DND-41 (cell line): ENCODE results near the gene ZNF343.
A peak's percentile ranks its signal among the peaks of the same experiment; 100 is the strongest.

ENCODE experiments used
- ATAC-seq: fragments of 200-7000 bp; cut with Tn5 transposase; 3 replicates; pipeline ENCODE4 v1.9.1; 2021; ENCODE audit warnings: low read depth; ENCODE audit not compliant: insufficient read depth
- DNase-seq: peaks from one replicate; pipeline ENCODE4 v3.0.0-alpha.2; 2020
- H2AFZ ChIP-seq: 2 replicates; pipeline ENCODE4 v1.6.0; 2012; ENCODE audit warnings: low read depth, low read length
- H3K27ac ChIP-seq: 2 replicates; pipeline ENCODE4 v1.5.1; 2012; ENCODE audit warnings: low read length, inconsistent platforms
- H3K27me3 ChIP-seq: fragments of 200-600 bp; sonication (generic); 2 replicates; pipeline ENCODE4 v1.6.0; 2012; ENCODE audit warnings: low read length, mild to moderate bottlenecking, inconsistent platforms; ENCODE audit not compliant: insufficient read depth, poor library complexity
- H3K36me3 ChIP-seq: 2 replicates; pipeline ENCODE4 v1.5.1; 2012; ENCODE audit warnings: low read length, inconsistent platforms; ENCODE audit not compliant: insufficient read depth
- H3K4me1 ChIP-seq: 2 replicates; pipeline ENCODE4 v1.5.1; 2012; ENCODE audit warnings: mild to moderate bottlenecking, low read length; ENCODE audit not compliant: insufficient read depth
- H3K4me2 ChIP-seq: 2 replicates; pipeline ENCODE4 v1.6.0; 2012; ENCODE audit warnings: mild to moderate bottlenecking, moderate library complexity, low read length, inconsistent platforms; ENCODE audit not compliant: insufficient read depth
- H3K4me3 ChIP-seq, 2 experiments: fragments of 200-600 bp in 1 of 2; shearing (Covaris generic) in 1 of 2; 2 replicates each; pipeline ENCODE4 v1.5.1; 2012 to 2016; ENCODE audit warnings: inconsistent platforms in 2 of 2, low read length in 2 of 2, mild to moderate bottlenecking in 2 of 2, low read depth in 1 of 2, moderate library complexity in 1 of 2
- H3K79me2 ChIP-seq: 2 replicates; pipeline ENCODE4 v1.6.0; 2012; ENCODE audit warnings: low read length, inconsistent platforms; ENCODE audit not compliant: insufficient read depth
- H3K9ac ChIP-seq: 2 replicates; pipeline ENCODE4 v1.6.0; 2012; ENCODE audit warnings: low read depth, mild to moderate bottlenecking, inconsistent platforms, low read length, moderate library complexity
- H3K9me3 ChIP-seq: 2 replicates; pipeline ENCODE4 v1.5.1; 2012; ENCODE audit warnings: low read length, moderate library complexity, mild to moderate bottlenecking, inconsistent platforms; ENCODE audit not compliant: insufficient read depth, severe bottlenecking
- H4K20me1 ChIP-seq: 2 replicates; pipeline ENCODE4 v1.6.0; 2012; ENCODE audit warnings: low read length; ENCODE audit not compliant: insufficient read depth
- CTCF ChIP-seq: IDR thresholded peaks from 2 replicates; pipeline ENCODE4 v1.5.1; 2012; ENCODE audit warnings: borderline replicate concordance, low read length, moderate library complexity, mild to moderate bottlenecking; ENCODE audit not compliant: poor library complexity, severe bottlenecking; ENCODE audit errors: extremely low read depth
- EZH2 ChIP-seq: IDR thresholded peaks from 3 replicates; pipeline ENCODE4 v1.6.1; 2012; ENCODE audit warnings: borderline replicate concordance, low read depth, mild to moderate bottlenecking, moderate library complexity, low read length, inconsistent platforms; ENCODE audit not compliant: severe bottlenecking

The ZNF343 gene

DNA sequence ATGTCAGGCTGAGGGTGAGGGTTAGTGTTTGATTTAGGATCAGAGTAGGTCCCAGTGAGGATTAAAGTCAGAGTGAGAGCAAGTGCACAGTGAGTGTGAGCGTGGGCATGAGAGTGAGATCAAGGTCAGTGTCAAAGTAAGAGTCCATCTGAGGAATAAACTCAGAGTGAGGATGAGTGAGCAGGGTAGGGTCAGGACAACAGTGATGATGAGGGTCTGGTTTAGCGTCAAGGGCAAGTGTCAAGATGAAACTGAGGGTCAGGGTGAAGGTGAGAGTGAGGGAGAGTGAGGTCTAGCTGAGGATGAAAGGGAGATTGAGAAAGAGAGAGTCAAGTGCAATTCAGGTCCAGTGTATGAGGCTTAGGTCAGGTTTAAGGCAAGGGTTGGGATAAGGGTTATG is 7.7 kb upstream of the ZNF343 start:
- DNase-seq, result no peak
- H3K4me3 ChIP-seq, result no peak overlapping the region
- peaks cover 24% of the 10 kb centered on the region for H3K27me3 ChIP-seq
- H3K27ac ChIP-seq, result no peak overlapping the region
- H2AFZ ChIP-seq, result no peak overlapping the region
- H4K20me1 ChIP-seq, result no peaks in the 10 kb centered on the region
- no peak for ATAC-seq
- no peaks in the 10 kb centered on the region for H3K9me3 ChIP-seq
- no peaks in the 10 kb centered on the region for H3K4me1 ChIP-seq
- H3K79me2 ChIP-seq, result no peaks in the 10 kb centered on the region
- H3K36me3 ChIP-seq, result no peaks in the 10 kb centered on the region
- H3K4me2 ChIP-seq, result no peak overlapping the region
- no peak overlapping the region for H3K9ac ChIP-seq
- TF ChIP-seq EZH2, result no peak
- TF ChIP-seq CTCF, result no peak

- Histone ChIP-seq H4K20me1 (no peaks in the 10 kb centered on the region), H3K36me3 (no peaks in the 10 kb centered on the region), H3K4me2 (no peak overlapping the region), H3K4me1 (no peaks in the 10 kb centered on the region), H3K9ac (no peak overlapping the region), H2AFZ (no peak overlapping the region), H3K27me3 (peaks cover 24% of the 10 kb centered on the region), H3K4me3 (no peak overlapping the region), H3K27ac (no peak overlapping the region), H3K79me2 (no peaks in the 10 kb centered on the region), H3K9me3 (no peaks in the 10 kb centered on the region)
- DNase-seq (no peak), ATAC-seq (no peak)
- no peak for TF ChIP-seq CTCF
- no peak for TF ChIP-seq EZH2
Measured at GRCh38 chr20:2515203-2515602, 6.5 kb upstream of the ZNF343 start.

DNA sequence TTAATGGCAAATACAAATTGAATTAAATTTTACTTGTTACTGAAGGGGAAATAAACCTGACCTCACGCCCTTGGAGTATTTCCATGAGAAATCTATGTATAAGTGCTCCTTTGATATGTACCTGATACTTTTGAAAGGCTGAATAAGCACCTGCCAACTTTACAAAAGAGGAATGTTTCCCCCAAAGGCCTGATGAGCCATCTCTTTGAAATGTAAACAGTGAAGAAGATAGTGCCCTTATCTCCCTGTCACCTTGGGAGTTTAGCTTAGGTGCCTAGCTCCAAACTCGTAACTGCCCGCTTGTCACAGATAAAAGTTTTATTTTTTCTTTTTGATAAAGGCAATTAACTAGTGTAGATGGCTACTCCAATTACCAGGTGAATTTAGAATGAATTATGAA is 1.1 kb upstream of the ZNF343 start:
- H3K36me3 ChIP-seq, result no peaks in the 10 kb centered on the region
- H3K4me1 ChIP-seq, result peaks cover 23% of the 10 kb centered on the region
- TF ChIP-seq EZH2 (no peak), CTCF (no peak)
- H4K20me1 ChIP-seq, result no peaks in the 10 kb centered on the region
- peaks cover 10% of the 10 kb centered on the region for H3K27me3 ChIP-seq
- H3K79me2 ChIP-seq, result peaks cover 19% of the 10 kb centered on the region
- H2AFZ ChIP-seq, result peak overlapping the region; percentile 19; the same call in 1 of the 2 replicates
- H3K9me3 ChIP-seq, result no peaks in the 10 kb centered on the region
- peak overlapping the region; percentile 79 for H3K9ac ChIP-seq
- no peak overlapping the region for H3K27ac ChIP-seq
- DNase-seq (no peak), ATAC-seq (no peak)
- H3K4me2 ChIP-seq, result peak overlapping the region; percentile 96
- H3K4me3 ChIP-seq, result peak overlapping the region in 1 of 2 experiments; percentile 89; a peak in 2 of 4 replicates

- no peak for TF ChIP-seq CTCF
- no peak for TF ChIP-seq EZH2
- H4K20me1 ChIP-seq, result no peaks in the 10 kb centered on the region
- no peaks in the 10 kb centered on the region for H3K9me3 ChIP-seq
- H3K9ac ChIP-seq, result peak overlapping the region; percentile 79
- H2AFZ ChIP-seq, result peak overlapping the region; percentile 100
- H3K4me1 ChIP-seq, result peaks cover 23% of the 10 kb centered on the region
- H3K27ac ChIP-seq, result peak overlapping the region; percentile 98
- H3K79me2 ChIP-seq, result peaks cover 19% of the 10 kb centered on the region
- H3K27me3 ChIP-seq, result peaks cover 10% of the 10 kb centered on the region
- ATAC-seq (no peak), DNase-seq (no peak)
- no peaks in the 10 kb centered on the region for H3K36me3 ChIP-seq
- peak overlapping the region; percentile 96 for H3K4me2 ChIP-seq
- H3K4me3 ChIP-seq, result peak overlapping the region; percentile 61 to 89
Measured at GRCh38 chr20:2509468-2509781, 710 bp upstream of the ZNF343 start.
